ENCODE measurements around the gene SP8. TPM values are rescaled to one million over a fixed set of nuclear protein-coding genes. Genes with fewer than 3 reads are reported as not detected.

Gene SP8
- total and polyA plus RNA-seq, 4 donors = 0.33 to 7.7 (median 2.1) TPM

- 44% methylated on average over 5 of the region's 7 CpGs for WGBS (ENCODE audit: insufficient coverage)
- peak in 2 of 6 donors; percentile 2 to 18 for DNase-seq (ENCODE audit: low read depth in 4 of 6, low spot score in 6 of 6)
- no peaks in the 10 kb centered on the region for H3K36me3 ChIP-seq (ENCODE audit: control insufficient read depth, insufficient read depth, low read length)
- no peaks in the 10 kb centered on the region for H3K4me1 ChIP-seq (ENCODE audit: control insufficient read depth, insufficient read depth, low read length)
- no peak overlapping the region for H3K27ac ChIP-seq (ENCODE audit: low read depth, low read length)
- no peak overlapping the region for H3K4me3 ChIP-seq (ENCODE audit: low read depth, low read length)
- H3K9me3 ChIP-seq (ENCODE audit: control insufficient read depth, insufficient read depth, low read length) = no peaks in the 10 kb centered on the region
- no peaks in the 10 kb centered on the region for H3K27me3 ChIP-seq (ENCODE audit: control insufficient read depth, insufficient read depth, low read length)
Measured at GRCh38 chr7:20744954-20745446, 41.7 kb downstream of the SP8 start.

- 95% methylated on average over 4 of the region's 5 CpGs for WGBS (ENCODE audit: insufficient coverage)
- DNase-seq (ENCODE audit: low read depth in 4 of 6, low spot score in 6 of 6) = no peak
Measured at GRCh38 chr7:20742913-20743312, 43.8 kb downstream of the SP8 start.

GRCh38 chr7:20741801-20742200 is 44.9 kb downstream of the SP8 start:
- no CpG with 5 or more reads among the region's 2 CpGs for WGBS (ENCODE audit: insufficient coverage)

More at GRCh38 chr7:20742913-20743312, 43.8 kb downstream of the SP8 start:
- H3K4me1 ChIP-seq (ENCODE audit: control insufficient read depth, insufficient read depth, low read length) = no peaks in the 10 kb centered on the region
- no peak overlapping the region for H3K27ac ChIP-seq (ENCODE audit: low read depth, low read length)
- H3K36me3 ChIP-seq (ENCODE audit: control insufficient read depth, insufficient read depth, low read length) = no peaks in the 10 kb centered on the region
- H3K4me3 ChIP-seq (ENCODE audit: low read depth, low read length) = no peak overlapping the region
- H3K27me3 ChIP-seq (ENCODE audit: control insufficient read depth, insufficient read depth, low read length) = no peaks in the 10 kb centered on the region
- H3K9me3 ChIP-seq (ENCODE audit: control insufficient read depth, insufficient read depth, low read length) = no peaks in the 10 kb centered on the region

DNA sequence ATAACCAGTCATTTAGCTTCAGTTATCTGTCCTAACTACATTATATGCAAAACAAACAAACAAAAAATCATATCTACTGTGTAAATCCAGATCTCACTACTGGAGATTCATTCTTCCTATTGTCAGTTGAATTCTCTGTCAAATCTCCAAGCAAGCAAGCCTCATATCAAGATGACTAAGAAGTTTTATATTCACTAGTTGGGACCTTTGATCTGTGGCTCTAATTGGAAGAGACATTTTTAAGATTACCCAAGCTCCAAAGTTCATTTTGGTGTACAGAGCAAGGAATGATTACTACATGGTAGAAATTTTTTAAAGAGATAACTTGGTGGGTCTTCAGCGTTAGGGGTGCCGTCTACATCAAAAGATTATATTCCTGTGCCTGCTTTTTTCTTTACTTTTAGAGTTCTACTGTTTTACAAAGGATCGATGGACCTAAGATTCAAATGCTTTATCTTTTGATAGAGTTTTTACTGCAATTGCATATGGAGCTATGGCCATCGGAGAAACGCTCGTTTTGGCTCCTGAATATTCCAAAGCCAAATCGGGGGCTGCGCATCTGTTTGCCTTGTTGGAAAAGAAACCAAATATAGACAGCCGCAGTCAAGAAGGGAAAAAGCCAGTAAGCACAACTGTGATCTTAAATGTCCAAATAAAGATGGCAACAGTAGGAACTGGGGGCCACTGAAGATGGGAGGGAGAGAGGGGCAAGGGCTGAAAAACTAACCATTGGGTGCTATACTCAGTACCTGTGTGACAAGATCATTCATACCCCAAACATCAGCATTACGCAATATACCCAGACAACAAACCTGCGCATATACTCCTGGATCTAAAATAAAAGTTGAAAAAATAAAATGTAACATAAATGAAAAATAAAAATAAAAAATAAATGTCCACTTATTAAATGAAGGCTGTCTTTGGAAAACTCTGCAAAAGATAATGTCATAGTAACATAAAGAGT is 47.9 kb downstream of the SP8 start:
- no peaks in the 10 kb centered on the region for H3K9me3 ChIP-seq (ENCODE audit: control insufficient read depth, insufficient read depth, low read length)
- H3K27me3 ChIP-seq (ENCODE audit: control insufficient read depth, insufficient read depth, low read length) = no peaks in the 10 kb centered on the region
- no peak for DNase-seq (ENCODE audit: low read depth in 4 of 6, low spot score in 6 of 6)
- WGBS (ENCODE audit: insufficient coverage) = 94% methylated on average over 6 of the region's 11 CpGs
- no peak overlapping the region for H3K4me3 ChIP-seq (ENCODE audit: low read depth, low read length)
- no peaks in the 10 kb centered on the region for H3K4me1 ChIP-seq (ENCODE audit: control insufficient read depth, insufficient read depth, low read length)
- no peak overlapping the region for H3K27ac ChIP-seq (ENCODE audit: low read depth, low read length)
- no peaks in the 10 kb centered on the region for H3K36me3 ChIP-seq (ENCODE audit: control insufficient read depth, insufficient read depth, low read length)

More at GRCh38 chr7:20741801-20742200, 44.9 kb downstream of the SP8 start:
- no peak for DNase-seq (ENCODE audit: low read depth in 4 of 6, low spot score in 6 of 6)
- no peaks in the 10 kb centered on the region for H3K9me3 ChIP-seq (ENCODE audit: control insufficient read depth, insufficient read depth, low read length)
- H3K27me3 ChIP-seq (ENCODE audit: control insufficient read depth, insufficient read depth, low read length) = no peaks in the 10 kb centered on the region
- H3K27ac ChIP-seq (ENCODE audit: low read depth, low read length) = no peak overlapping the region
- no peaks in the 10 kb centered on the region for H3K4me1 ChIP-seq (ENCODE audit: control insufficient read depth, insufficient read depth, low read length)
- no peaks in the 10 kb centered on the region for H3K36me3 ChIP-seq (ENCODE audit: control insufficient read depth, insufficient read depth, low read length)
- H3K4me3 ChIP-seq (ENCODE audit: low read depth, low read length) = no peak overlapping the region

- no peaks in the 10 kb centered on the region for H3K9me3 ChIP-seq (ENCODE audit: control insufficient read depth, insufficient read depth, low read length)
- H3K27me3 ChIP-seq (ENCODE audit: control insufficient read depth, insufficient read depth, low read length) = no peaks in the 10 kb centered on the region
- no peak overlapping the region for H3K4me3 ChIP-seq (ENCODE audit: low read depth, low read length)
- H3K27ac ChIP-seq (ENCODE audit: low read depth, low read length) = no peak overlapping the region
- no peak for DNase-seq (ENCODE audit: low read depth in 4 of 6, low spot score in 6 of 6)
- WGBS (ENCODE audit: insufficient coverage) = 63% methylated on average over 3 of the region's 5 CpGs
- H3K36me3 ChIP-seq (ENCODE audit: control insufficient read depth, insufficient read depth, low read length) = no peaks in the 10 kb centered on the region
- H3K4me1 ChIP-seq (ENCODE audit: control insufficient read depth, insufficient read depth, low read length) = no peaks in the 10 kb centered on the region
Measured at GRCh38 chr7:20737840-20738448, 48.7 kb downstream of the SP8 start.

- no peaks in the 10 kb centered on the region for H3K36me3 ChIP-seq (ENCODE audit: control insufficient read depth, insufficient read depth, low read length)
- 100% methylated on average over 1 of the region's 4 CpGs for WGBS (ENCODE audit: insufficient coverage)
- H3K9me3 ChIP-seq (ENCODE audit: control insufficient read depth, insufficient read depth, low read length) = no peaks in the 10 kb centered on the region
- no peak overlapping the region for H3K4me3 ChIP-seq (ENCODE audit: low read depth, low read length)
- H3K27me3 ChIP-seq (ENCODE audit: control insufficient read depth, insufficient read depth, low read length) = no peaks in the 10 kb centered on the region
- no peaks in the 10 kb centered on the region for H3K4me1 ChIP-seq (ENCODE audit: control insufficient read depth, insufficient read depth, low read length)
- no peak for DNase-seq (ENCODE audit: low read depth in 4 of 6, low spot score in 6 of 6)
- no peak overlapping the region for H3K27ac ChIP-seq (ENCODE audit: low read depth, low read length)
Measured at GRCh38 chr7:20735346-20736065, 51.2 kb downstream of the SP8 start.

Other genes starting within 250 kb of the SP8 start
- gene ABCB5, start 171.2 kb downstream of the SP8 start, total RNA-seq = under 1 TPM; 0.10 to 0.22 TPM
- gene ABCB5, start 171.2 kb downstream of the SP8 start, polyA plus RNA-seq (ENCODE audit: insufficient read length in 2 of 2) = under 1 TPM in 1 of 2 donors, not detected in 1; 0.12 TPM